Left lung (tissue), 10 donors: ENCODE results near the gene TAS1R3. TPM values are rescaled to one million over a fixed set of nuclear protein-coding genes. Genes with fewer than 3 reads are reported as not detected.

Experiments
- ATAC-seq: fragments of 200-7000 bp; cut with Tn5 transposase; one replicate; pipeline ENCODE4 v1.9.1; 2020; ENCODE audit warnings: moderate library complexity
- DNase-seq, 4 donors: peaks; one replicate each; pipeline ENCODE4 v3.0.0-alpha.2; 2013 to 2020
- H3K27ac ChIP-seq, 2 donors: fragments of 200-600 bp; sonication (generic) in 1 of 2; one replicate each; pipeline versions ENCODE4 v1.5.0 to v1.8.0; 2020 to 2021
- H3K27me3 ChIP-seq, 2 donors: fragments of 200-600 bp; sonication (generic) in 1 of 2; one replicate each; pipeline versions ENCODE4 v1.5.0 to v1.8.0; 2020 to 2021
- H3K36me3 ChIP-seq, 2 donors: fragments of 200-600 bp; sonication (generic) in 1 of 2; one replicate each; pipeline versions ENCODE4 v1.5.0 to v1.8.0; 2020 to 2021
- H3K4me1 ChIP-seq, 2 donors: fragments of 200-600 bp; one replicate each; pipeline ENCODE4 v1.8.0; 2021
- H3K4me3 ChIP-seq, 2 donors: fragments of 200-600 bp; sonication (generic) in 1 of 2; one replicate each; pipeline versions ENCODE4 v1.5.0 to v1.8.0; 2020 to 2021; ENCODE audit warnings: mild to moderate bottlenecking in 1 of 2
- H3K9me3 ChIP-seq, 2 donors: fragments of 200-600 bp; sonication (generic) in 1 of 2; one replicate each; pipeline versions ENCODE4 v1.5.0 to v1.8.0; 2020 to 2021
- CTCF ChIP-seq, 2 donors: fragments of 200-600 bp; sonication (generic) in 1 of 2; IDR thresholded peaks; one replicate each; pipeline versions ENCODE4 v1.5.0 to v1.8.0; 2021; ENCODE audit warnings: antibody characterized with exemption in 2 of 2
- intact Hi-C, 2 donors: fragments of 100-400 bp; cut with DNase I; formaldehyde crosslinking; loops; one replicate each; pipeline versions ENCODE4 v1.11.2 to v1.14.2; 2022
- polyA plus RNA-seq, 6 donors: library from polyadenylated mRNA; unstranded; fragments of 120-200 nt; gene quantifications; one replicate each; pipeline ENCODE4 v1.2.1, GENCODE V29; 2013; ENCODE audit not compliant: insufficient read length in 6 of 6
- total RNA-seq, 2 donors: library from RNA; stranded (reverse); fragmentation: NEBNext Ultra II Directional; extraction: Animal tissue kit (Norgen Biotek cat#: 25700); gene quantifications; one replicate each; pipeline ENCODE4 v1.2.1, GENCODE V29; 2021
- donor health status: DM: no; HTN: yes; CAD: no.
- donor health status: DM: no; HTN: no; CAD: no.

Gene TAS1R3
- total and polyA plus RNA-seq, 8 donors: 0.20 to 0.75 (median 0.34) TPM

- intact Hi-C loops: no loop called here
- H3K36me3 ChIP-seq: no peaks in the 10 kb centered on the region
- no peak for TF ChIP-seq CTCF (IDR thresholded peaks at IDR 0.05)
- peak overlapping the region in 1 of 2 donors; percentile 87 for H3K27ac ChIP-seq
- DNase-seq (peak in 1 of 4 donors; percentile 81), ATAC-seq (peak; percentile 24)
- H3K4me3 ChIP-seq: peak overlapping the region; percentile 40 to 42
- H3K27me3 ChIP-seq: peaks cover 21 to 100% of the 10 kb centered on the region in 2 donors
- H3K4me1 ChIP-seq: peaks cover 17 to 43% of the 10 kb centered on the region in 2 donors
- H3K9me3 ChIP-seq: no peaks in the 10 kb centered on the region
Observed at GRCh38 chr1:1356796-1357401, 25.8 kb downstream of the TAS1R3 start.

- H3K9me3 ChIP-seq: no peaks in the 10 kb centered on the region
- peak overlapping the region; percentile 40 to 42 for H3K4me3 ChIP-seq
- ATAC-seq: no peak
- peaks cover 21 to 94% of the 10 kb centered on the region in 2 donors for H3K27me3 ChIP-seq
- peaks cover 17 to 36% of the 10 kb centered on the region in 2 donors for H3K4me1 ChIP-seq
- DNase-seq: no peak
- intact Hi-C loops: no loop called here
- no peaks in the 10 kb centered on the region for H3K36me3 ChIP-seq
- TF ChIP-seq CTCF (IDR thresholded peaks at IDR 0.05): no peak
- H3K27ac ChIP-seq: peak overlapping the region; percentile 66 to 87
Observed at GRCh38 chr1:1357871-1358432, 26.9 kb downstream of the TAS1R3 start.

GRCh38 chr1:1358433-1359271 is 27.6 kb downstream of the TAS1R3 start, which contains the start of gene MXRA8:
TSS of gene MXRA8 (minus strand) at chr1:1358555. CDS start at chr1:1358504, 51 bp downstream.
- TF ChIP-seq CTCF (IDR thresholded peaks at IDR 0.05): no peak
- intact Hi-C loops: no loop called here
- peak within 1 kb of the TSS; percentile 66 to 87 for H3K27ac ChIP-seq
- no peaks in the 10 kb centered on the region for H3K9me3 ChIP-seq
- DNase-seq (peak; percentile 81 to 94 (median 82)), ATAC-seq (peak; percentile 68)
- H3K4me1 ChIP-seq: peaks cover 17 to 29% of the 10 kb centered on the region in 2 donors
- no peaks in the 10 kb centered on the region for H3K36me3 ChIP-seq
- H3K27me3 ChIP-seq: peaks cover 15 to 87% of the 10 kb centered on the region in 2 donors
- peak within 1 kb of the TSS; percentile 40 to 42 for H3K4me3 ChIP-seq

- Histone ChIP-seq H3K27me3 (peaks cover 9 to 84% of the 10 kb centered on the region in 2 donors), H3K4me3 (no peak overlapping the region), H3K27ac (peak overlapping the region; percentile 66 to 87), H3K9me3 (no peaks in the 10 kb centered on the region), H3K4me1 (peaks cover 17 to 25% of the 10 kb centered on the region in 2 donors), H3K36me3 (no peaks in the 10 kb centered on the region)
- no peak for TF ChIP-seq CTCF (IDR thresholded peaks at IDR 0.05)
- intact Hi-C loops: no loop called here
- DNase-seq (no peak), ATAC-seq (peak; percentile 12)
Observed at GRCh38 chr1:1359308-1359663, 28.2 kb downstream of the TAS1R3 start.
